GM12801 (cell line): ENCODE results near the gene STIP1.

Experiments
- CTCF ChIP-seq: IDR thresholded peaks from one replicate; pipeline ENCODE4 v1.5.1; 2011; ENCODE audit warnings: control low read depth; ENCODE audit not compliant: insufficient read length; ENCODE audit errors: extremely low read depth

The STIP1 gene

GRCh38 chr11:64232967-64233315 is 47.0 kb downstream of the STIP1 start:
- TF ChIP-seq CTCF, result no peak

- TF ChIP-seq CTCF, result no peak
These were observed 48.1 kb downstream of the STIP1 start, which contains the start of gene VEGFB for GRCh38 chr11:64233913-64234586. Gene VEGFB (plus strand): TSS chr11:64234584. CDS start chr11:64234834, 250 bp downstream.

- TF ChIP-seq CTCF, result no peak
These were observed 48.8 kb downstream of the STIP1 start for GRCh38 chr11:64234647-64235379.

GRCh38 chr11:64235437-64236161 is 49.6 kb downstream of the STIP1 start:
- no peak for TF ChIP-seq CTCF

GRCh38 chr11:64237484-64237951 is 51.5 kb downstream of the STIP1 start:
- no peak for TF ChIP-seq CTCF

GRCh38 chr11:64238076-64238475 is 52.1 kb downstream of the STIP1 start:
- no peak for TF ChIP-seq CTCF

- no peak for TF ChIP-seq CTCF
These were observed 53.0 kb downstream of the STIP1 start for GRCh38 chr11:64238999-64239398.
